SU-DHL-6 (cell line): ENCODE data around the gene VTI1A.

Experiments used
- CTCF ChIP-seq: fragments of 200-600 bp; sonication (generic); IDR thresholded peaks from one replicate; pipeline ENCODE4 v1.5.1; 2017; ENCODE audit warnings: antibody characterized with exemption, mild to moderate bottlenecking, low read length, moderate library complexity; ENCODE audit not compliant: insufficient read depth, poor library complexity, severe bottlenecking
- EZH2phosphoT487 ChIP-seq: fragments of 200-600 bp; sonication (generic), shearing (Covaris generic); conservative IDR thresholded peaks from 2 replicates; pipeline ENCODE4 v1.6.1; 2018; ENCODE audit warnings: mild to moderate bottlenecking, antibody characterized with exemption, low read length, moderate library complexity, mixed read lengths

- no peak for TF ChIP-seq EZH2phosphoT487
- TF ChIP-seq CTCF = no peak
These were observed 372.2 kb downstream of the VTI1A start for GRCh38 chr10:112819231-112819630.
